ENCODE data around the gene MAGI3.
"Not testable (repeated sequence)": the region's sequence is repeated elsewhere in the genome, so short reads cannot be mapped to it uniquely, and the experiment has no call there.

Gene MAGI3

GRCh38 chr1:113718621-113719020 is 328.3 kb downstream of the MAGI3 start:
- not testable (repeated sequence) for H3K4me3 ChIP-seq (ENCODE audit: low read depth, low read length); DNase-seq (ENCODE audit: low read depth)

DNA sequence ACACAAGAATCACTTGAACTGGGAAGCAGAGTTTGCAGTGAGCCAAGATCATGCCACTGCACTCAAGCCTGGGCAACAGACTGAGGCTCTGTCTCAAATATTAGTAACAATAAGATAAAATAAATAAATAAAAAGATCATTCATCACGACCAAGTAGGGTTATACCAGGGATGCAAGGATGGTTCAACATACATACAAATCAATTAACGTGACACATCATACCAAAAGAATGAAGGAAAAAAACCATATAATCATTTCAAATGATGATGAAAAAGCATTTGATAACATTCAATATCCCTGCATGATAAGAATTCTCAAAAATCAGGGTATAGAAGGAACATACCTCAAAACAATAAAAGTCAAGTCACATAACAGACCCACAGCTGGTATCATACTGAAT is 330.7 kb downstream of the MAGI3 start:
- H3K4me3 ChIP-seq (ENCODE audit: low read depth, low read length) = no peak overlapping the region
- DNase-seq (ENCODE audit: low read depth) = no peak

DNA sequence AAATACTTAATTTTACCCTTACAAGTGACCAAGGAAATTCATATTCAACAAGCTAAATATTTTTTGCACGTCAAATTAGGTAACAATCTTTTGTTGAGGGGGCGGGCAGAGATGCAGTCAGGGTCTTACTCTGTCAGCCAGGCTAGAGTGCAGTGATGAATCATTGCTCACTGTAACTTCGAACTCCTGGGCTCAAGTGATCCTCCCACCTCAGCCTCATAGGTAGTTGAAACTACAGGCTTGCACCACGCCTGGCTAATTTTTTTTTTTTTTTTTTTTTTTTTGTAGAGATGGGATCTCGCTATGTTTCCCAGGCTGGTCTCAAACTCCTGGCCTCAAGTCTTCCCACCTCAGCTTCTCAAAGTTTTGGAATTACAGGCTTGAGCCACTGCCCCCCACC is 342.5 kb downstream of the MAGI3 start:
- no peak overlapping the region for H3K4me3 ChIP-seq (ENCODE audit: low read depth, low read length)
- DNase-seq (ENCODE audit: low read depth) = no peak

DNA sequence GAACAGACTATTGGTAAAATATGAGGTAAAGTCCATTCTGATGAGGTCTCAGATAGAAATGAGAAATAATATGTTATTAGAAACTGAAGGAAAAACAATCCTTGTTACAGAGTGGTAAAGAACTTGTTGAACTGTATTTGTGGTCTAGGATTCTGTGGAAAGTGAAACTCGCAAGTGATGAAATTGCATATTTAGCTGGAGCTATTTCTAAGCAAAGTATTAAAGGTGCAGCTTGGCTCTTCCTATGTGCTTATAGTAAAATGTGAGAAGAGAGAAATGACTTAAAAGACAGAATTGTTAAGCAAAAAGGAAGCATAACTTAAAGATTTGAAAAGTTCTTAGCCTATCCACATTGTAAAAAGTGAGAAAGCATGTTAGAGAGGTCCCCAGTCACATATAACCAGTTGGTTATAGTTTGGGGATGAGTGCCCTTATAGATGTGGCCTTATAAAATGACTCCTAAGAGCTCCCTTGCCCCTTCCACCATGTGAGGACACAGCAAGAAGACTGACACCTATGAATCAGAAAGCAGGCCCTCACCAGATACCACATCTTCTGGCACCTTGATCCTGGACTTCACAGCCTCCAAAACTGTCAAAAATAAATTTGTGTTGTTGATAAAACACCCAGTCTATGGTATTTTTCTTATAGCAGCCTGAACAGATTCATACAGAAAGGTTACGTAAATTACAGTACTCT is 344.2 kb downstream of the MAGI3 start:
- DNase-seq (ENCODE audit: low read depth) = no peak
- H3K4me3 ChIP-seq (ENCODE audit: low read depth, low read length) = no peak overlapping the region
